ENCODE measurements around the gene SLC6A11. TPM values are rescaled to one million over a fixed set of nuclear protein-coding genes. Genes with fewer than 3 reads are reported as not detected.

SLC6A11 gene
- total RNA-seq, 1 donor from 2014 or later: not detected

GRCh38 chr3:10890665-10891064 lies 74.6 kb downstream of the SLC6A11 start:
- TF ChIP-seq CTCF (conservative IDR thresholded peaks at IDR 0.05; ENCODE audit: low read depth, low read length): no peak
- H3K4me3 ChIP-seq (ENCODE audit: low read depth, low read length): no peak overlapping the region
- DNase-seq (ENCODE audit: low read depth): no peak

GRCh38 chr3:10892622-10893021 lies 76.6 kb downstream of the SLC6A11 start:
- H3K4me3 ChIP-seq (ENCODE audit: low read depth, low read length): no peak overlapping the region
- no peak for DNase-seq (ENCODE audit: low read depth)
- TF ChIP-seq CTCF (conservative IDR thresholded peaks at IDR 0.05; ENCODE audit: low read depth, low read length): no peak

GRCh38 chr3:10901296-10901945 lies 85.4 kb downstream of the SLC6A11 start:
- no peak for TF ChIP-seq CTCF (conservative IDR thresholded peaks at IDR 0.05; ENCODE audit: low read depth, low read length)
- DNase-seq (ENCODE audit: low read depth): no peak
- H3K4me3 ChIP-seq (ENCODE audit: low read depth, low read length): no peak overlapping the region

GRCh38 chr3:10907262-10907661 lies 91.2 kb downstream of the SLC6A11 start:
- H3K4me3 ChIP-seq (ENCODE audit: low read depth, low read length): no peak overlapping the region
- DNase-seq (ENCODE audit: low read depth): no peak
- no peak for TF ChIP-seq CTCF (conservative IDR thresholded peaks at IDR 0.05; ENCODE audit: low read depth, low read length)

GRCh38 chr3:10910367-10910766 lies 94.3 kb downstream of the SLC6A11 start:
- no peak for TF ChIP-seq CTCF (conservative IDR thresholded peaks at IDR 0.05; ENCODE audit: low read depth, low read length)

GRCh38 chr3:10911350-10912002 lies 95.4 kb downstream of the SLC6A11 start:
- TF ChIP-seq CTCF (conservative IDR thresholded peaks at IDR 0.05; ENCODE audit: low read depth, low read length): no peak
- H3K4me3 ChIP-seq (ENCODE audit: low read depth, low read length): no peak overlapping the region
- no peak for DNase-seq (ENCODE audit: low read depth)

More at GRCh38 chr3:10910367-10910766, 94.3 kb downstream of the SLC6A11 start:
- no peak for DNase-seq (ENCODE audit: low read depth)
- H3K4me3 ChIP-seq (ENCODE audit: low read depth, low read length): no peak overlapping the region

- DNase-seq (ENCODE audit: low read depth): no peak
- no peak overlapping the region for H3K4me3 ChIP-seq (ENCODE audit: low read depth, low read length)
- TF ChIP-seq CTCF (conservative IDR thresholded peaks at IDR 0.05; ENCODE audit: low read depth, low read length): no peak
Observed at GRCh38 chr3:10912786-10913185, 96.8 kb downstream of the SLC6A11 start.

All from epithelial cell of proximal tubule (primary cell).